ENCODE results near the gene CYP2U1.

DNA sequence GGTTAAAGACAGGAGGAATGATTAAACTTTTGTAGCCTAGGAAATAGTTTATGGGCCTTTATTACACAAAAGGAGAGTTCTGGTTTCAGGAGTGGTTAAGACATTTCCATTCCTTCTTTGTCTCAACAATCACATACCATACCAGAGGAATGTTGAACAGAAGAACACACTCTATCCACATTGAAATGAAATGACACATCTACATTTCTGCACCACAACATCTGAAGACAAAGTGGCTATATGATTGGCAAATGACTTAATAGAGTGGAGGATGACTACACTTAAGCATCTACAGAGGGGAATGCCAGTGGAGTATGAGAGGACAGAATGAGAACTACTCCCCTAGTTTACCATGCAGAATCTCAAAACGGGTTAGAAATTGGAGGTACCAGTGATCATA lies 8.0 kb downstream of the CYP2U1 start:
- TF ChIP-seq, protein P1, sequence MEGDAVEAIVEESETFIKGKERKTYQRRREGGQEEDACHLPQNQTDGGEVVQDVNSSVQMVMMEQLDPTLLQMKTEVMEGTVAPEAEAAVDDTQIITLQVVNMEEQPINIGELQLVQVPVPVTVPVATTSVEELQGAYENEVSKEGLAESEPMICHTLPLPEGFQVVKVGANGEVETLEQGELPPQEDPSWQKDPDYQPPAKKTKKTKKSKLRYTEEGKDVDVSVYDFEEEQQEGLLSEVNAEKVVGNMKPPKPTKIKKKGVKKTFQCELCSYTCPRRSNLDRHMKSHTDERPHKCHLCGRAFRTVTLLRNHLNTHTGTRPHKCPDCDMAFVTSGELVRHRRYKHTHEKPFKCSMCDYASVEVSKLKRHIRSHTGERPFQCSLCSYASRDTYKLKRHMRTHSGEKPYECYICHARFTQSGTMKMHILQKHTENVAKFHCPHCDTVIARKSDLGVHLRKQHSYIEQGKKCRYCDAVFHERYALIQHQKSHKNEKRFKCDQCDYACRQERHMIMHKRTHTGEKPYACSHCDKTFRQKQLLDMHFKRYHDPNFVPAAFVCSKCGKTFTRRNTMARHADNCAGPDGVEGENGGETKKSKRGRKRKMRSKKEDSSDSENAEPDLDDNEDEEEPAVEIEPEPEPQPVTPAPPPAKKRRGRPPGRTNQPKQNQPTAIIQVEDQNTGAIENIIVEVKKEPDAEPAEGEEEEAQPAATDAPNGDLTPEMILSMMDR (IDR thresholded peaks at IDR 0.05; ENCODE audit: insufficient read depth, low read length, poor library complexity, severe bottlenecking): no peak
- TF ChIP-seq EZH2phosphoT487 (conservative IDR thresholded peaks at IDR 0.05; ENCODE audit: low read length): no peak

All from SU-DHL-6 (cell line).